Esophagus muscularis mucosa (tissue), 4 donors: ENCODE data around the gene HHATL. TPM values are rescaled to one million over a fixed set of nuclear protein-coding genes. Genes with fewer than 3 reads are reported as not detected.

ENCODE experiments used
- DNase-seq: peaks from one replicate; pipeline ENCODE4 v3.0.0-alpha.2; 2017; ENCODE audit errors: extremely low spot score
- H3K27ac ChIP-seq, 4 donors: fragments of 200-600 bp; sonication (generic); replicated peaks in 1 of 4; 1 replicate in 3 of 4; 2 replicates in 1 of 4; pipeline ENCODE4 v1.5.1; 2016 to 2019; ENCODE audit warnings: mild to moderate bottlenecking in 1 of 4
- H3K27me3 ChIP-seq, 4 donors: fragments of 200-600 bp; sonication (generic); one replicate each; pipeline versions ENCODE4 v1.5.1 to v1.6.0; 2016 to 2019
- H3K36me3 ChIP-seq, 4 donors: fragments of 200-600 bp; sonication (generic); one replicate each; pipeline ENCODE4 v1.5.1; 2016 to 2019
- H3K4me1 ChIP-seq, 4 donors: fragments of 200-600 bp; sonication (generic); one replicate each; pipeline ENCODE4 v1.5.1; 2016 to 2019
- H3K4me3 ChIP-seq, 4 donors: fragments of 200-600 bp; sonication (generic); 1 replicate in 2 of 4; 2 replicates in 2 of 4; pipeline ENCODE4 v1.5.1; 2016 to 2019; ENCODE audit warnings: mild to moderate bottlenecking in 4 of 4, moderate library complexity in 1 of 4
- H3K9me3 ChIP-seq, 4 donors: fragments of 200-600 bp; sonication (generic); 1 replicate in 3 of 4; 2 replicates in 1 of 4; pipeline ENCODE4 v1.5.1; 2016 to 2019
- EP300 ChIP-seq: sonication (generic); formaldehyde crosslinking; IDR thresholded peaks from one replicate; pipeline ENCODE4 v1.6.1; 2017; ENCODE audit warnings: antibody characterized with exemption
- POLR2A ChIP-seq: fragments of 450-650 bp; IDR thresholded peaks from one replicate; pipeline ENCODE4 v1.6.1; 2017; ENCODE audit warnings: antibody characterized with exemption, moderate library complexity, mild to moderate bottlenecking, low read depth
- POLR2AphosphoS5 ChIP-seq, 2 donors: sonication (generic); formaldehyde crosslinking; IDR thresholded peaks; one replicate each; pipeline ENCODE4 v1.6.1; 2017; ENCODE audit warnings: antibody characterized with exemption in 2 of 2
- WGBS: methylation state at CpG from one replicate; pipeline ENCODE4 v1.1.5; 2018; 5-methylcytosine and 5-hydroxymethylcytosine counted together
- intact Hi-C: fragments of 100-400 bp; cut with DNase I; formaldehyde crosslinking; loops from one replicate; pipeline ENCODE4 v1.15.1; 2023
- total RNA-seq, 4 donors: library from RNA; depleted of rRNA; stranded (reverse); fragments of >200 nt; gene quantifications; one replicate each; pipeline versions ENCODE4 v1.1.0 to v1.2.1, GENCODE V29; 2016
- TF ChIP-seq, protein P1 (sequence below), 3 experiments: fragments of 200-600 bp in 2 of 3; fragments of 450-650 bp in 1 of 3; sonication (generic) in 2 of 3; IDR thresholded peaks; one replicate each; pipeline ENCODE4 v1.5.1; 2017 to 2019; ENCODE audit warnings: antibody characterized with exemption in 3 of 3, mild to moderate bottlenecking in 2 of 3, moderate library complexity in 1 of 3

The HHATL gene
- total RNA-seq, 4 donors from 2014 or later = 1.5 TPM; not detected in 3

DNA sequence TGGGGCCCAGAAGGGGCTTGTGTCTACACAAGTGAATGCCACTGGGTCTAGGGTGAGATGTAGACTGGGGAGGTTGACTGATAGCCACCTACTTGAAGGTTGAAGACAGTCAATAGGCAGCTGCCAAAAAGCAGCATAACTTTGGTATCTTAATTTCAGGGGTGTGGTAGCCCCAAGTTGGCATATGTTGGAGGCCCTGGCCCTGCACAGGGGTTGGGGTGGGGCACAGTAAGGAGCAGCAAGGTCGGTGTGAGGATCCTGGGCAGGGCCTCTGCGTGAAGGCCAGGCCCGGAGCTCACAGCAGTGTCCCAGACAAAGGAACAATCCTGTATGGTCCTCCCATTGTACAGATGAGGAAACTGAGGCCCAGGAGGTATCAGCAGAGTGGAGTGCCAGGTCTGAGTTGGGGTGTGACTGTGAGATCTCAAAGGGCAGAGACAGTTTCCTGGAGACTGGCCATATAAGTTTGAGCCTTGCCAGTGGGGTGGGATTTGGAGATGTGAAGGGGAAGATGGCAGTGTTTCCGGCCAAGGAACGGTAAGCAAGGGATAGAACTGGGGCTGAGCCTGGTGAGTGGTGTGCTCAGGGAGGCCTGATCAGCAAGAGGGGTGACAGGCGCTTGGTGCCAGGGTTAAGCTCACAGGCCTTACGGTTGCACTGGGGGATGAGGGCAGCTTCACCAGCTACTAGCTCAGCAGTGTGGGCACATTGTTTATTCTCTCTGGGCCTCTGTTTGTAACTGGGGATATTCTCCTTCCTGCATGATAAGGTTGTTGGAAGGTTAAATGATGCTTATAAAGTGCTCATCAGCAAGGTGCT lies 15.6 kb downstream of the HHATL start:
- WGBS = 90% methylated on average over 7 of the region's 7 CpGs
- Histone ChIP-seq H3K27ac (no peak overlapping the region), H3K4me3 (no peak overlapping the region), H3K27me3 (peaks cover 0 to 23% (median 0%) of the 10 kb centered on the region in 4 donors), H3K4me1 (peaks cover 16 to 38% (median 33%) of the 10 kb centered on the region in 4 donors), H3K36me3 (no peaks in the 10 kb centered on the region), H3K9me3 (no peaks in the 10 kb centered on the region)
- intact Hi-C loops = no loop called here
- TF ChIP-seq, protein P1, sequence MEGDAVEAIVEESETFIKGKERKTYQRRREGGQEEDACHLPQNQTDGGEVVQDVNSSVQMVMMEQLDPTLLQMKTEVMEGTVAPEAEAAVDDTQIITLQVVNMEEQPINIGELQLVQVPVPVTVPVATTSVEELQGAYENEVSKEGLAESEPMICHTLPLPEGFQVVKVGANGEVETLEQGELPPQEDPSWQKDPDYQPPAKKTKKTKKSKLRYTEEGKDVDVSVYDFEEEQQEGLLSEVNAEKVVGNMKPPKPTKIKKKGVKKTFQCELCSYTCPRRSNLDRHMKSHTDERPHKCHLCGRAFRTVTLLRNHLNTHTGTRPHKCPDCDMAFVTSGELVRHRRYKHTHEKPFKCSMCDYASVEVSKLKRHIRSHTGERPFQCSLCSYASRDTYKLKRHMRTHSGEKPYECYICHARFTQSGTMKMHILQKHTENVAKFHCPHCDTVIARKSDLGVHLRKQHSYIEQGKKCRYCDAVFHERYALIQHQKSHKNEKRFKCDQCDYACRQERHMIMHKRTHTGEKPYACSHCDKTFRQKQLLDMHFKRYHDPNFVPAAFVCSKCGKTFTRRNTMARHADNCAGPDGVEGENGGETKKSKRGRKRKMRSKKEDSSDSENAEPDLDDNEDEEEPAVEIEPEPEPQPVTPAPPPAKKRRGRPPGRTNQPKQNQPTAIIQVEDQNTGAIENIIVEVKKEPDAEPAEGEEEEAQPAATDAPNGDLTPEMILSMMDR (IDR thresholded peaks at IDR 0.05) = no peak
- no peak for DNase-seq

DNA sequence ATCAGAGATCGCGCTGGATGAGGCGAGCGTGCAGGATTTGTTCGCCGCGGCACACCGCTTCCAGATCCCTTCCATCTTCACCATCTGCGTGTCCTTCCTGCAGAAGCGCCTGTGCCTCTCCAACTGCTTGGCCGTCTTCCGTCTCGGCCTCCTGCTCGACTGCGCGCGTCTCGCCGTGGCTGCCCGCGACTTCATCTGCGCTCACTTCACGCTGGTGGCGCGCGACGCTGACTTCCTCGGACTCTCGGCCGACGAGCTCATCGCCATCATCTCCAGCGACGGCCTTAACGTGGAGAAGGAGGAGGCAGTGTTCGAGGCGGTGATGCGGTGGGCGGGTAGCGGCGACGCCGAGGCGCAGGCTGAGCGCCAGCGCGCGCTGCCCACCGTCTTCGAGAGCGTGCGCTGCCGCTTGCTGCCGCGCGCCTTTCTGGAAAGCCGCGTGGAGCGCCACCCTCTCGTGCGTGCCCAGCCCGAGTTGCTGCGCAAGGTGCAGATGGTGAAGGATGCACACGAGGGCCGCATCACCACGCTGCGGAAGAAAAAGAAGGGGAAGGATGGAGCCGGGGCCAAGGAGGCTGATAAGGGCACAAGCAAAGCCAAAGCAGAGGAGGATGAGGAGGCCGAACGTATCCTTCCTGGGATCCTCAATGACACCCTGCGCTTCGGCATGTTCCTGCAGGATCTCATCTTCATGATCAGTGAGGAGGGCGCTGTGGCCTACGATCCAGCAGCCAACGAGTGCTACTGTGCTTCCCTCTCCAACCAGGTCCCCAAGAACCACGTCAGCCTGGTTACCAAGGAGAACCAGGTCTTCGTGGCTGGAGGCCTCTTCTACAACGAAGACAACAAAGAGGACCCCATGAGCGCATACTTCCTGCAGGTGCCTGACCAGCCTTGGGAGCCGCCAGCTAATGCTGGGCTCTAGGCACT lies 16.4 kb downstream of the HHATL start:
- H3K4me3 ChIP-seq = peak overlapping the region; percentile 35 to 45 (median 37)
- TF ChIP-seq EP300 (no peak), POLR2AphosphoS5 (IDR thresholded peaks at IDR 0.05) (no peak), POLR2A (no peak)
- TF ChIP-seq, protein P1 (IDR thresholded peaks at IDR 0.05) = no peak
- H3K9me3 ChIP-seq = no peaks in the 10 kb centered on the region
- peaks cover 16 to 38% (median 33%) of the 10 kb centered on the region in 4 donors for H3K4me1 ChIP-seq
- H3K27me3 ChIP-seq = peaks cover 0 to 23% (median 0%) of the 10 kb centered on the region in 4 donors
- H3K36me3 ChIP-seq = no peaks in the 10 kb centered on the region
- no peak overlapping the region for H3K27ac ChIP-seq
- intact Hi-C loops = no loop called here
- no peak for DNase-seq
- WGBS = 35% methylated on average over 65 of the region's 80 CpGs

DNA sequence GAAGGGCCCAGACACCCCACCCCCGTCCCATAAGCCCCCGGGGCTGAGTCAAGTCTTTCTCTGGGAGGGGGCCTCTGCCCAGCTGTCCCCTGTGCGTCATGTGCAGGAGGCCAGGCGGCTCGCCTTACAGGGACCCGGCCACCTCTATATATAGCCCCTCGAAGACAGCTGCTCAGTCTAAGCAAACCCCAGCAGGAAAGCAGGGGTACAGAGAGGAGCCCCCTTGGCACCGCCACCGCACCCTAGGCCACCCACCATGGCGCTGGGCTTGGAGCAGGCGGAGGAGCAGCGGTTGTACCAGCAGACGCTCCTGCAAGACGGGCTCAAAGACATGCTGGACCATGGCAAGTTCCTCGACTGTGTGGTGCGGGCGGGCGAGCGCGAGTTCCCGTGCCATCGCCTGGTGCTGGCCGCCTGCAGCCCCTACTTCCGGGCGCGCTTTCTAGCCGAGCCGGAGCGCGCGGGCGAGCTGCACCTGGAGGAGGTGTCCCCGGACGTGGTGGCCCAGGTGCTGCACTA lies 17.2 kb downstream of the HHATL start, which contains the start of gene KLHL40:
Gene KLHL40, plus strand, starts transcription at position 175 of the 519 bp plus-strand sequence. Its CDS starts 82 bp downstream, at position 257.
- peak within 1 kb of the TSS; percentile 22 to 55 (median 38) for H3K27ac ChIP-seq
- WGBS = 53% methylated on average over 8 of the region's 34 CpGs
- TF ChIP-seq POLR2A = peak; percentile 73
- TF ChIP-seq POLR2AphosphoS5 (IDR thresholded peaks at IDR 0.05) = no peak
- no peak for DNase-seq
- no peaks in the 10 kb centered on the region for H3K36me3 ChIP-seq
- peaks cover 0 to 23% (median 0%) of the 10 kb centered on the region in 4 donors for H3K27me3 ChIP-seq
- peaks cover 16 to 38% (median 33%) of the 10 kb centered on the region in 4 donors for H3K4me1 ChIP-seq
- intact Hi-C loops = no loop called here
- H3K4me3 ChIP-seq = peak within 1 kb of the TSS; percentile 35 to 45 (median 37)
- no peaks in the 10 kb centered on the region for H3K9me3 ChIP-seq

DNA sequence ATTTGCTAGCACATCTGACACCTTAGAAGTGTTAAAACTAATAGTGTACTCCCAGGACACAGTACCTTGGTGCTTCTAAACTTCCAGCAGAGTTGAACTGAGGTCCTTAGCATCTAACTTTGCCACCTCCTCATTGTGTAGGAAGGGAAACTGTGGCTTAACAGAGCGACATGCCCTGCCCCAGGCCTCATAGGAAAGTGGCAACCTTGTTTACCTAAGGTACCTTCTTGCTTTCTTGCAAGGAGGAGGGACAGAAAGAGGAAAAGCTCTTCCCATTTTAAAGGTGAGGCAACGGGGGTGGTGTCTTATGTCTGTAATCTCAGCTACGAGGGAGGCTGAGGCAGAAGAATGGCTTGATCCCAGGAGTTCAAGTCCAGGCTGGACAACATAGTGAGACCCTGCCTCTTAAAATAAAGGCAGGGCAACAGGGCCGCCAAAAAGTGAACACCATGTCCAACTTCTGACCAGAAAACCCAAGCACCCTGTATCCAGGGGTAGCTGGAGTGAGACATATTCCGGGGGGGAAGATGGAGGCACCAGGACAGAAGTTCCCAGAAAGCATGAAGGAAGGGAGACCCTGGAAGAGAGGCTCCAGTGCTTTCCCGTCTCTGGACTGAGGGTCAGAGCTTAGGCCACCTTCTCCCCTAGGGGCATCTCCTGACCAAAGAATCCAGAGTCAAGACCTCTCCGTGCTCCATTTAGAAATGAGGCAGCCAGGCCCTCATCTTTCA lies 17.8 kb downstream of the HHATL start:
- intact Hi-C loops = no loop called here
- no peak for DNase-seq
- H3K4me1 ChIP-seq = peaks cover 16 to 38% (median 33%) of the 10 kb centered on the region in 4 donors
- 82% methylated on average over 7 of the region's 7 CpGs for WGBS
- H3K36me3 ChIP-seq = no peaks in the 10 kb centered on the region
- peaks cover 0 to 23% (median 0%) of the 10 kb centered on the region in 4 donors for H3K27me3 ChIP-seq
- no peak for TF ChIP-seq EP300
- TF ChIP-seq POLR2A = no peak
- TF ChIP-seq, protein P1 (IDR thresholded peaks at IDR 0.05) = no peak
- no peak for TF ChIP-seq POLR2AphosphoS5 (IDR thresholded peaks at IDR 0.05)
- peak overlapping the region in 3 of 4 donors; percentile 22 to 55 (median 36) for H3K27ac ChIP-seq
- no peaks in the 10 kb centered on the region for H3K9me3 ChIP-seq
- no peak overlapping the region for H3K4me3 ChIP-seq
